Adrenal gland (tissue), 5 donors: ENCODE measurements around the gene STIL.

Experiments
- POLR2A ChIP-seq, 2 donors: fragments of 450-650 bp; IDR thresholded peaks; one replicate each; pipeline ENCODE4 v1.6.1; 2017; ENCODE audit warnings: antibody characterized with exemption in 2 of 2, mild to moderate bottlenecking in 2 of 2, moderate library complexity in 1 of 2
- TF ChIP-seq, protein P1 (sequence below), 6 experiments: fragments of 450-650 bp in 4 of 6; fragments of 200-600 bp in 2 of 6; sonication (generic) in 1 of 6; IDR thresholded peaks; 1 replicate in 5 of 6; 2 replicates in 1 of 6; pipeline versions ENCODE4 v1.5.1 to v1.8.0; 2016 to 2021; ENCODE audit warnings: antibody characterized with exemption in 6 of 6, mild to moderate bottlenecking in 2 of 6, moderate library complexity in 1 of 6
- donor health status: DM: no; HTN: no; CAD: no.

DNA sequence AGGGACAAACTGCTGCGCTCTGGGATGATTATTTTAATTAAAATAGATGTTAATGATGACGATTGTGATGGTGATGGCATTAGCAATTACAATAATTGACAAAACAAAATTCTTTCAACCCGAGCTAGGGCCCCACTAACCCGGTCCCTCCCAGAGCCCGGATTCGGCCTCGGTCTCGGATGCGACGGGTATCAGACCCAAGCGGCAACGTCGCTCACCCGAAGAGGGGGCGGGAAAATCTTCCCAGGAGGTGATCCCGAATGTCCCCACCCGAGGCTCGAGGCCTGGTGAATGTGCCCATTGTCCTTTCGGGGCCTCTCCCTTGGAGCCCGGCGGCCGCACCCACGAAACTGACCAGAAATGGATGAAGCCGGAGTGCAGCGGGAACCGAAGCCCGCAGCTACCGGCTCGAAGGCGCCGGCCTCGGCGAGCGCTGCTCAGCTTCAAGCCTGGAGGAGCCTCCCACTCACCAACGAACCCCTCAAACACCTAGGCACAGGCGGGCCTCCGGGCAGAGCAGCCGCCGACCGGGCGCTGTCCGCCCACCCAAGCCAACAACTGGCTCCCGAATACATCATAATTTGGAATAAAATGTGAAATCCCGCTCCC lies 83.2 kb downstream of the STIL start:
- TF ChIP-seq, protein P1, sequence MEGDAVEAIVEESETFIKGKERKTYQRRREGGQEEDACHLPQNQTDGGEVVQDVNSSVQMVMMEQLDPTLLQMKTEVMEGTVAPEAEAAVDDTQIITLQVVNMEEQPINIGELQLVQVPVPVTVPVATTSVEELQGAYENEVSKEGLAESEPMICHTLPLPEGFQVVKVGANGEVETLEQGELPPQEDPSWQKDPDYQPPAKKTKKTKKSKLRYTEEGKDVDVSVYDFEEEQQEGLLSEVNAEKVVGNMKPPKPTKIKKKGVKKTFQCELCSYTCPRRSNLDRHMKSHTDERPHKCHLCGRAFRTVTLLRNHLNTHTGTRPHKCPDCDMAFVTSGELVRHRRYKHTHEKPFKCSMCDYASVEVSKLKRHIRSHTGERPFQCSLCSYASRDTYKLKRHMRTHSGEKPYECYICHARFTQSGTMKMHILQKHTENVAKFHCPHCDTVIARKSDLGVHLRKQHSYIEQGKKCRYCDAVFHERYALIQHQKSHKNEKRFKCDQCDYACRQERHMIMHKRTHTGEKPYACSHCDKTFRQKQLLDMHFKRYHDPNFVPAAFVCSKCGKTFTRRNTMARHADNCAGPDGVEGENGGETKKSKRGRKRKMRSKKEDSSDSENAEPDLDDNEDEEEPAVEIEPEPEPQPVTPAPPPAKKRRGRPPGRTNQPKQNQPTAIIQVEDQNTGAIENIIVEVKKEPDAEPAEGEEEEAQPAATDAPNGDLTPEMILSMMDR (IDR thresholded peaks at IDR 0.05): no peak
- no peak for TF ChIP-seq POLR2A (IDR thresholded peaks at IDR 0.05)
